Upper lobe of right lung (tissue), 1 donor: ENCODE data around the gene POLR2J. TPM values are rescaled to one million over a fixed set of nuclear protein-coding genes. Genes with fewer than 3 reads are reported as not detected.
"Not testable (repeated sequence)": the region's sequence is repeated elsewhere in the genome, so short reads cannot be mapped to it uniquely, and the experiment has no call there.

Experiments used
- ATAC-seq: fragments of 200-7000 bp; cut with Tn5 transposase; one replicate; pipeline ENCODE4 v1.9.1; 2020; ENCODE audit warnings: mild to moderate bottlenecking, moderate library complexity
- DNase-seq: peaks from one replicate; pipeline ENCODE4 v3.0.0-alpha.2; 2020
- H3K27ac ChIP-seq: fragments of 200-600 bp; one replicate; pipeline ENCODE4 v1.8.0; 2022
- H3K27me3 ChIP-seq: fragments of 200-600 bp; one replicate; pipeline ENCODE4 v1.8.0; 2022; ENCODE audit warnings: mild to moderate bottlenecking
- H3K36me3 ChIP-seq: fragments of 200-600 bp; one replicate; pipeline ENCODE4 v1.8.0; 2022
- H3K4me1 ChIP-seq: fragments of 200-600 bp; one replicate; pipeline ENCODE4 v1.8.0; 2022
- H3K4me3 ChIP-seq: fragments of 200-600 bp; one replicate; pipeline ENCODE4 v1.8.0; 2022; ENCODE audit warnings: mild to moderate bottlenecking
- H3K9me3 ChIP-seq: fragments of 200-600 bp; one replicate; pipeline ENCODE4 v1.8.0; 2022
- intact Hi-C: fragments of 100-400 bp; cut with DNase I; formaldehyde crosslinking; loops from one replicate; pipeline ENCODE4 v1.11.0; 2022
- long read RNA-seq: library from polyadenylated mRNA; unstranded; transcript quantifications from one replicate; pipeline ENCODE4 v2.0.0, GENCODE V29; 2021
- total RNA-seq: library from RNA; stranded (reverse); fragmentation: NEBNext Ultra II Directional; extraction: Animal tissue kit (Norgen Biotek cat#: 25700); gene quantifications from one replicate; pipeline ENCODE4 v1.2.1, GENCODE V29; 2021
- TF ChIP-seq, protein P1 (sequence below): fragments of 200-600 bp; IDR thresholded peaks from one replicate; pipeline ENCODE4 v1.8.0; 2022; ENCODE audit warnings: antibody characterized with exemption
- donor health status: DM: no; HTN: yes; CAD: no; lungs with severe emphysema.

POLR2J gene
- 35.0 TPM for total RNA-seq
- long read RNA-seq, transcript POLR2J-201 (4 exons, 932 nt): major isoform, 30 of 37 reads
- long read RNA-seq, partial matches to known transcripts: 6 of 37 reads
- long read RNA-seq, other reads (novel, unspliced or antisense): 1 of 37 reads

DNA sequence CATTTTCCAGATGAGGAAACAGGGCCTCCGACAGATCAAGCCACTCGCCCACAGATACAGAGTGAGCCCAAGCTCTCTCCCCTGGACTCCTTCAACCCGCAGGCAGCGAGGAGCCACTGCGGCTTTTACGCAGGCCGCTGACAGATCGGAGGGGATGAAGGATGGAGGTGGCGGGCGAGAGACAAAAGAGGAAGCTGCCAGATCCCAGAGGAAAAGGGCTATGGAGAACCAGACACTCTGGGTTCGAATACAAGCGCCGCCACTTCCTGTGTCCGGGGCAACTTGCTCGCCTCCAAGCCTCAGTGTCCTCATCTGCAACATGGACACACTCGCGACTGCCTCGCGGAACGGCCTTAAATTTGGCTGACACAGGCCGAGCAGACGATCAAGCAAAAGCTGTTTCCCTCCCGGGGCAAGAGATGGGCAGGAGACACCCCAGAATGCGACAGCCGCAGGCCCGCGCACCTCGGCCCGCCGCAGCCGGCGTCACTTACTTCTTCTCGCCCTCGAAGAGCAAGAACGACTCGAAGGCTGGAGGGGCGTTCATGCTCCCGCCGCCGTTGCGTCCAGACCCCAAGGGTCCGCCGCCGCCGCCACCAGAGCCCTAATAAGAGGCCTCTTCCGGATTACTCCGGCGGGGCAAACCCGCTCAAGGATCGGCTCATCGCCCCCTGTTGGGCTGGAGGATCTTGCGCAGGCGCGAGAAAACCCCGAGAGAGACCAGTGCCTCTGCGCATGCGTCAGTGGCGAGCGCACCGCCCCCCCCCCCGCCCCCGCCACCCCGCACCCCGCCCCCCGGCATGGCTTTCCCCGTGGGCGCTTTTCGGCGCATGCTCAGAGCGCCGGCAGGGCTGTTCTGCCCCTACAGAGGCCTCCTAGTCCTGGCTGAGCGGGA, at the start of gene POLR2J:
TSS of gene POLR2J (minus strand) at position 609 of the 895 bp plus-strand sequence. CDS start at position 547, 62 bp downstream.
- H3K9me3 ChIP-seq, intact Hi-C loops, H3K27me3 ChIP-seq, H3K36me3 ChIP-seq, H3K4me1 ChIP-seq: not testable (repeated sequence)
- DNase-seq (peak; percentile 96), ATAC-seq (peak; percentile 93)
- H3K27ac ChIP-seq: peak within 1 kb of the TSS; percentile 60
- TF ChIP-seq, protein P1, sequence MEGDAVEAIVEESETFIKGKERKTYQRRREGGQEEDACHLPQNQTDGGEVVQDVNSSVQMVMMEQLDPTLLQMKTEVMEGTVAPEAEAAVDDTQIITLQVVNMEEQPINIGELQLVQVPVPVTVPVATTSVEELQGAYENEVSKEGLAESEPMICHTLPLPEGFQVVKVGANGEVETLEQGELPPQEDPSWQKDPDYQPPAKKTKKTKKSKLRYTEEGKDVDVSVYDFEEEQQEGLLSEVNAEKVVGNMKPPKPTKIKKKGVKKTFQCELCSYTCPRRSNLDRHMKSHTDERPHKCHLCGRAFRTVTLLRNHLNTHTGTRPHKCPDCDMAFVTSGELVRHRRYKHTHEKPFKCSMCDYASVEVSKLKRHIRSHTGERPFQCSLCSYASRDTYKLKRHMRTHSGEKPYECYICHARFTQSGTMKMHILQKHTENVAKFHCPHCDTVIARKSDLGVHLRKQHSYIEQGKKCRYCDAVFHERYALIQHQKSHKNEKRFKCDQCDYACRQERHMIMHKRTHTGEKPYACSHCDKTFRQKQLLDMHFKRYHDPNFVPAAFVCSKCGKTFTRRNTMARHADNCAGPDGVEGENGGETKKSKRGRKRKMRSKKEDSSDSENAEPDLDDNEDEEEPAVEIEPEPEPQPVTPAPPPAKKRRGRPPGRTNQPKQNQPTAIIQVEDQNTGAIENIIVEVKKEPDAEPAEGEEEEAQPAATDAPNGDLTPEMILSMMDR: peak; percentile 61
- H3K4me3 ChIP-seq: peak within 1 kb of the TSS; percentile 55

DNA sequence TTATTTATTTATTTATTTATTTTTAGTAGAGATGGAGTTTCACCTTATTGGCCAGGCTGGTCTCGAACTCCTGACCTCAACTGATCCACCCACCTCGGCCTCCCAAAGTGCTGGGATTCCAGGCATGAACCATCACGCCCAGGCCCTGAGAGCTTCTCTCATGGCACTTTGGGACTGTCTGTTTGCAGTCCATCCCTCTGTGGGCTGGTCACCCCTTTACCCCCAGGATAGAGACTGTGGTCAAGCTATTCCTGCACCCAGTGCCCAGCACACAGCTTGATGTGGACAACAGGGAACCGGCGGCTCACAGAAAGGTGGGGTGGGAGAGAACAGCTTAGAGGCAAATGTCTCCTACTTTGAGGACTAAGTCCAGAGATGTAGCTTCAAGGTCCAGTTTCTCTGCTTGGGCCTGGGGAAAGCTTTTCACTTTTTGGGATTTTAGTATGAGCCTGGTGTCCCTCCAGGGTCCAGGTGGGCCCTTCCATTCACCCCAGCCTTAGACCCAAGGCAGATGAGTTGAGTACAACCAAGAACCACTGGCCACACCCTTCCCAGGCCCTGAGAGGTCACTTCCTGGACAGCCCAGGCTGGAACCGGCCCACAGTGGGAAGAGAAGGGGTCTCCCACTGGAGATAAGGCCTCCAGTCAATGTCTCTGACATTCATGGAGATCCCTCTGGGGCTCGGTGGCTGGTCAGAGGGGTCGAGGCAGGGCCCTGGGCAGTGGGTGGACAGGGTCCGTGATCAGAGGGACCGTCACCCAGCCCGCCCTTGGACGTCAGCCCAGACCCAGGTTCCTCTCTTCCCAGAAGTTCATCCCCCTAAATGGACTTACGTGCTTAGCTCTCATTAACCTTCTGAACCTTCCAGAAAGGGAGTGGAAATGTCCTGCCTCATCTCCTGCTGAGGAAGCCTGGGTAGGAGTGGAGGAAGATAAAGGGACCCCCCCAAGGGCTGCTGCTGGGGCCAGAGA, 49.4 kb upstream of the POLR2J start:
- DNase-seq (peak; percentile 51), ATAC-seq (peak; percentile 4)
- intact Hi-C loops, H3K36me3 ChIP-seq, H3K4me3 ChIP-seq, H3K27me3 ChIP-seq, H3K27ac ChIP-seq, H3K4me1 ChIP-seq, H3K9me3 ChIP-seq: not testable (repeated sequence)

DNA sequence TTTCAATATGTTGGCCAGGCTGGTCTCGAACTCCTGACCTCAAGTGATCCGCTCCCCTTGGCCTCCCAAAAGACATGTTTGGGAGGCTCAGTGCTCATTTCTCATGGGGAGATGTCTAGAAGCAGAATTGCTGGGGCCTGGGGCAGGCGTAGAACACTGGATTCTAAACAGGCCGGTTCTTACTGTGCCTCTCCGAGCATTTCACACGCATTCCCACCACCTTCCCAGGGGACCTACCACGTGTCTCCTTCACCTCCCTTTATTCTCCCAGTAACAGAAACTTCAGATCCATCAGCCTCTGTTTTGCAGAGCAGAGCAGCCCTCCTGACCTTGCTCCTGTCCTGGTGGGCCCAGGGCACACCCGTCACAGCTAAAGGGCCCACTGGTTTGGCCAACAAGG, 48.5 kb upstream of the POLR2J start:
- H3K4me3 ChIP-seq, H3K4me1 ChIP-seq, intact Hi-C loops, DNase-seq, H3K36me3 ChIP-seq, H3K9me3 ChIP-seq, ATAC-seq, H3K27ac ChIP-seq, H3K27me3 ChIP-seq: not testable (repeated sequence)

DNA sequence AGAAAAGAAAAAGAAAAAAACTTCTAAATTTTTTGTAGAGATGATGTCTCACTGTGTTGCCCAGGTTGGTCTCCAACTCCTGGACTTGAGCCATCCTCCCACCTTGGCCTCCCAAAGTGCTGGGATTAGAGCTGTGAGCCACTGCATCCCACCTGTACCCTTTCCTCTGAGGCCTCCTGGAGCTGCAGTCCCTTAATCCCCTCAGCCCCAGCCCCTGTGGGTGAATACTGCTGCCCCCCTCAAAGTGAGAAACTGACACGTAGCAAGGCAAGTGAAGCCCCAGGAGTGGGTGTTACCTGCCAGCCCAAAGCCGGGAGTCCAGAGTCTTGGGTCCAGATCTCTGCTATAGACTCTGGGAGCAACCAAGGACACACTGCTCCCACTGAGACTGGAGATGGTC, 46.1 kb upstream of the POLR2J start:
- not testable (repeated sequence) for H3K4me1 ChIP-seq
- DNase-seq: peak; percentile 62

DNA sequence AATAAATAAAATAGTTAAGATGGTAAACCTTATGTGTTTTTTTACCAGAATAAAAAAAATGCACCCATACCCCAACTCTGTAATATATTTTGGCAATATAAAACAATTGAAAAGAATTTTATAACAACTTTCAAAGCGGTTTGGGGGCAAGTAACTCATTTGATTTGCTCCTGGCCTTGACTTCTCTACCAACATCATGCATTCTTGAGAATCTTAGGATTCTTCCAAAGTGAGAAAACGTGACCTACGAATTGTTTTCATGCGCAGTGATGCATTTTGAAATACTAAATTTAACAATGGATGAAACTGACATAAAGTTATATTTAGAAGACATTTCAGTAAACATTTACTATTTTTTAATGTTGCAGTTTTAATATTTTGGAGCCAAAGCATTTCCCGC, 42.1 kb upstream of the POLR2J start:
- not testable (repeated sequence) for H3K36me3 ChIP-seq

More for the DNA sequence above, 46.1 kb upstream of the POLR2J start:
- H3K36me3 ChIP-seq, H3K27me3 ChIP-seq, H3K27ac ChIP-seq, H3K9me3 ChIP-seq, H3K4me3 ChIP-seq, intact Hi-C loops: not testable (repeated sequence)
- peak; percentile 4 for ATAC-seq

DNA sequence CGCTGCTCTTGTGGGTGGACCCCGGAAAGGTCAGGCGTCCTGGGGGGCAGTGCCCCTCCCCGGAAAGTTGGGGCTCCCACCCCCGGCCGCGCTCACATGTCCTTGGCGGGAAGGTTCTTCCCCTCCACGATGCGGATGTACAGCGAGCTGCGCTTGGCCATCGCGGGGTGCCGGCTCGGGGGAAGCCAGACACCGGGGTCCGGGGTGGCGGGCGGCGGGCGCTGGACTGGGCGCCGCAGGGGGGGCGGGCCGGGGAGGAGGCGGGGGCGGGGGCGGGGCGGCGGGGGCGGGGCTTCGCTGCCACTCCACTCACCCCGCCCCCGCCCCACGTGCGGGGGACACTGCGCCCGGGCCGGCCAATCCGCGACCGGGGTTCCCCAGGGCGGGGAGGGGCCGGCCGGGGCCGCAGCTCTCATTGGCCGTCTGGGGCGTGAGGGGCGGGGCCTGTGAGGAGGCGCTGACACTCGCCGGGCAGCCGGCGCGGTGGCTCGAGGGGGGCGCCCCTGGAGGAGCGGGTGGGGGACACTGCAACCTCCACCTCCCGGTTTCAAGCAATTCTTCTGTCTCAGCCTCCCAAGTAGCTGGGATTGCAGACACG, 38.9 kb upstream of the POLR2J start, which contains the start of gene RASA4B:
TSS of gene RASA4B (minus strand) at position 228 of the 598 bp plus-strand sequence. CDS start at position 161, 67 bp downstream.
- ATAC-seq: peak; percentile 95
- H3K27me3 ChIP-seq, intact Hi-C loops, H3K4me1 ChIP-seq, H3K4me3 ChIP-seq, H3K9me3 ChIP-seq, H3K36me3 ChIP-seq, H3K27ac ChIP-seq: not testable (repeated sequence)
- peak; percentile 63 for DNase-seq

More for the DNA sequence above, 42.1 kb upstream of the POLR2J start:
- H3K27ac ChIP-seq, ATAC-seq, H3K27me3 ChIP-seq, DNase-seq, intact Hi-C loops, H3K4me1 ChIP-seq, H3K4me3 ChIP-seq, H3K9me3 ChIP-seq: not testable (repeated sequence)

DNA sequence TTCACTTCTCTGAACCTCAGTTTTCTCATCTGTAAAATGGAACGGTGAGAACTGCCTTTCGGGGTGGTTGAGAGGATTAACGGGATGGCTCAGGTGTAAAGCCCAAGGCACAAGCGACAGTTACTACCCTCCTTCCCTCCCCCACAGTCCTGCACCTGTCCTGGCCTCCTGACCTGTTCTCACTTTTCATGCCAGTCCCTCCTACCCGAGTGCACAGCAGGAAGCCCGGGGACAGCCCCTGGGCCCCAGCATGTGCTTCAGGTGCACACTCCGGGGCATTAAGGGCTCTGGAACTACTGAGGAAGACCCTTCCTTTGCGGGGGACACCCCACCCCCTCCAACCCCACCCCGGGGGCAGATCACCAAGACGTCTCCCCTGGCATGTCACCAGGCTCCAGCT, 38.2 kb upstream of the POLR2J start:
- H3K4me3 ChIP-seq, DNase-seq, intact Hi-C loops, H3K4me1 ChIP-seq, H3K36me3 ChIP-seq, H3K9me3 ChIP-seq, H3K27ac ChIP-seq, H3K27me3 ChIP-seq: not testable (repeated sequence)
- ATAC-seq: peak; percentile 0

DNA sequence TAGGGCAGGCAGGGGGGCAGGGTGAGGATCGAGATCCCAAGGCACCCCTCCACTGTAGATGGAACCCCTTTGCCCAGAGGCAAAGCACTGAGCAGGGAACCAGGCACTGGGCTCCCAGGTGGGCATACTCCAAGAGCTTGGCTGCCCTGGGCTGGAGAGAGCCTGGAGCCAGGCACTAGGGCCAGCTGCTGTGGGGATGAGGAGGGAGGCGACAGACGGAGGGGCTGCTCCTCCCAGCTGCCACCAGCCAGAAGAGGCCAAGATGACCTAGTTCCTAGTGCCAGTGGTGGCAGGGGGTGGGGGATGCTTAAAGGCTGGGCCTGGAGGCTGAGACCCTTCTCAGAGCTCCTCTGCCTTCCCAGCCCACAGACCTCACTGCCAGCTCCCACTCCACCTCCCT, 37.2 kb upstream of the POLR2J start:
- H3K4me3 ChIP-seq, H3K27me3 ChIP-seq, H3K27ac ChIP-seq, H3K9me3 ChIP-seq, DNase-seq, intact Hi-C loops, H3K36me3 ChIP-seq, ATAC-seq, H3K4me1 ChIP-seq: not testable (repeated sequence)

DNA sequence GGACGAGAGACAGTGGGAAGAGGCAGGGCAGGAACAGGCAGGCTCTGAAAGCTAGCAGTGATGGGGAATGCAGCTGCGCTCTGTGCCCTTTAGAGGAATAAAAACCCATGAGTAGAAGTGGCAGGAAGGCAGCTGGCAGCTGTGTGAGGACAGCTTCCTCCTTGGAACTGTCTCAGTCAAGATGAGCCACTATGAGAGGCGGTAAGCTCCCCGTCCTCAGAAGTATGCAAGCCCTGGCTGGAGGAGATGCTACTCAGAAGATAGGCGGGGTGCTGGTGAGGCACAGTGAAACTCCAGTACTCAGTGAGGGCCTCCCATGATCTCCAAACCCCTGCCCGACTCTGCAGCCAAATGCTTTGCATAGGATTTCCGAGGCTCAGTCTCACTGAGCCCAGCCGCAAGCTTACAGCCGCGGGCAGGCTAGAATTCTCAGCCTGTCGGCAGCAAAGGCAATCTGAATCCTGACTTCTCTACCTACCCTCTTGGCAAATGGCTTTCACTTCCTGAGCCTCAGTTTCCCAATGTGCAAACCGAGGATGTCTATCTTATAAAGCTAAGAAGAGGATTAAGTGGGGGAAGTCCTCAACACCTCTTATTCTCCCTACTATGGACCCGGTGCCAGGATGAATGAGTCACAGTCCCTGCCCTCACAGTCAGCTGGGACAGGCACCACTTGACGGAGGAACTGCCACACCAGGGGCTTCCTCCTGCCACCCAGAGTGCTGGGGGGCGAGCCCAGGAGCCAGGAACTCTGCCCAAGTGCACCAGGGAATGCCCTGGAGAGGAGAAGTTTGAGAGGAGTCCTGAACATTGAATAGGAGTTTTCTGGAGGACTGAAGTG, 36.4 kb upstream of the POLR2J start:
- H3K27ac ChIP-seq, H3K4me3 ChIP-seq, DNase-seq, H3K27me3 ChIP-seq, H3K4me1 ChIP-seq, H3K36me3 ChIP-seq, H3K9me3 ChIP-seq, intact Hi-C loops: not testable (repeated sequence)
- peak; percentile 35 for ATAC-seq

DNA sequence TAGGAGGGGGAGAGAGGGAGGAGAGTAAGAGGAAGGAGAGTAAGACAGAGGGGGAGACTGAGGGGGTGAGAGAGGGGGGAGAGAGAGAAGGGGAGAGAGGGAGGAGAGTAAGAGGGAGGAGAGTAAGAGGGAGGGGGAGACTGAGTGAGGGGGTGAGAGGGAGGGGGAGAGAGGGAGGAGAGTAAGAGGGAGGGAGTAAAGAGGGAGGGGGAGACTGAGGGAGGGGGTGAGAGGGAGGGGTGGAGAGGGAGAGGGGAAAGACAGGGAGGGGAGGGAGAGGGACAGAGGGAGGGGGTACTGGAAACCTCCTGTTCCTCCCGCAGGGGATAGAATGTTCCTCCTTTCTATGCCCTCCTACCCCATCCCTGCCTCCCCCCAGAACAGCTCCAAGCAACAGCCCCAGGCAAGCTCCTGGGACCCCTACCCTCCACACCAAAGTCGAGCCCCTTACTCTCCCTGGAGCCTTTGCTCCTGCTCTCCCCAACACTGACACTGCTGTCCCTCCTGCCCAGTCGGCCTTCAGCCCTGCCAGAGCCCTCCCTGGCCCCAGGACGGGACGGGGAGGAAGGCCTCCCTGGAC, 34.0 kb upstream of the POLR2J start:
- Histone ChIP-seq H3K4me3 (peak overlapping the region; percentile 27), H3K27ac (peak overlapping the region; percentile 69)
- H3K4me1 ChIP-seq, H3K27me3 ChIP-seq, H3K36me3 ChIP-seq, intact Hi-C loops, H3K9me3 ChIP-seq: not testable (repeated sequence)
- peak; percentile 0 for ATAC-seq
- DNase-seq: peak; percentile 70

DNA sequence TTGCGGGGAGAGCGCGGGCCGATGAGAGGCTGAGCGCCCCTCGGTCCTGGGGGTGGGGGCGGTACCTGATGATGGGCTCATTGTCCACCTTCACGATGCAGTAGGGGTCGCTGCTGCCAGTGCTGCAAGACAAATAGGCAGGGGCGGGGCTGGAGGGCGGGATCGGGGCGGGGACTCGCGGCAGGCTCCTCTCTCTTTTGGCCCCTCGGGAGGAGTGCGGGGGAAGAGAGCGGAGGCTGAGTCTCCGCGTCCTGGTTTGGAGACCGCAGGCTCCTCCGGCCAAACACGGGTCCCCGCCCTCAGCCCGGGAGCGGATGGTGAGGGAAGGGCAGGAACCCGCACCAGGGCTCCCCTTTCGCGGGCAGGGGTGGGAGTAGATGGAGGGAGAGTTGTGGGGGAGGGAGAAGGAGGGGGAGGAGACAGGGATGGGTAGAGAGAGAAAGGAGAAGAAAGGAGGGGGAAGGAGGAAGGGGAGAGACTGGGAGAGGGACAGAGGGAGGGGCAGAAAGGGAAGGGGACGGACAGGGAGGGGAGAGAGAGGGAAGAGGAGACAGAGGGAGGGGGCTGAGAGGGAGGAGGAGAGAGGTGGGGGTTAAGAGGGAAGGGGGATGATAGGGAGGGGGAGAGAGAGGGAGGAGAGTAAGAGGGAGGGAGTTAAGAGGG, 33.3 kb upstream of the POLR2J start:
- H3K27ac ChIP-seq, intact Hi-C loops, H3K4me3 ChIP-seq, H3K36me3 ChIP-seq, H3K4me1 ChIP-seq, DNase-seq, H3K9me3 ChIP-seq, H3K27me3 ChIP-seq: not testable (repeated sequence)
- ATAC-seq: peak; percentile 59
